Measurements from ENCODE around the gene PPP1CB.

GRCh38 chr2:28717339-28717758, 34.3 kb upstream of the PPP1CB start:
- TF ChIP-seq POLR2A (IDR thresholded peaks at IDR 0.05; ENCODE audit: low read depth, low read length): no peak
- TF ChIP-seq POLR2AphosphoS5 (IDR thresholded peaks at IDR 0.05; ENCODE audit: low read depth, low read length): no peak
- TF ChIP-seq TAF1 (IDR thresholded peaks at IDR 0.05; ENCODE audit: borderline replicate concordance, low read depth, low read length): no peak

All from GM12892 (cell line).